ENCODE measurements around the gene ADAMTS4.

DNA sequence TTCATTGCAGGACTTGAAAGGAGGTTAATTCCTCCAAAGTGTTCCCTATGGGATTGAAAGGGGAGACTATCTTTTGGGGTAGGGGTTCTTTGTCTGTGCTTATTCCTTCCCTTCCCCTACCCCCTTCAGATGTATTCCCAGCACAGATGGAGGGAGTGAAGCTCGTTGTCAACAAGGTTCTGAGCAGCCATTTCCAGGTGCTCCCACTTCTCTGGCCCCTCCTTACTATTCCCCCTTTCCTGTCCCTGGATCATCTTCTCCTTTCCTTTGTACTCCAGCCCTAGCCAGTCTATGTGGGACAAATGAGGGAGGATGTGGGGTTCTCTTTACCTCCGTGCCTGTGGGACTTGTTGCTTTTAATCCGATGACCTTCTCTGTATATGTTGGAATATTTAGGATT, 27.9 kb upstream of the ADAMTS4 start:
- TF ChIP-seq, protein P1, sequence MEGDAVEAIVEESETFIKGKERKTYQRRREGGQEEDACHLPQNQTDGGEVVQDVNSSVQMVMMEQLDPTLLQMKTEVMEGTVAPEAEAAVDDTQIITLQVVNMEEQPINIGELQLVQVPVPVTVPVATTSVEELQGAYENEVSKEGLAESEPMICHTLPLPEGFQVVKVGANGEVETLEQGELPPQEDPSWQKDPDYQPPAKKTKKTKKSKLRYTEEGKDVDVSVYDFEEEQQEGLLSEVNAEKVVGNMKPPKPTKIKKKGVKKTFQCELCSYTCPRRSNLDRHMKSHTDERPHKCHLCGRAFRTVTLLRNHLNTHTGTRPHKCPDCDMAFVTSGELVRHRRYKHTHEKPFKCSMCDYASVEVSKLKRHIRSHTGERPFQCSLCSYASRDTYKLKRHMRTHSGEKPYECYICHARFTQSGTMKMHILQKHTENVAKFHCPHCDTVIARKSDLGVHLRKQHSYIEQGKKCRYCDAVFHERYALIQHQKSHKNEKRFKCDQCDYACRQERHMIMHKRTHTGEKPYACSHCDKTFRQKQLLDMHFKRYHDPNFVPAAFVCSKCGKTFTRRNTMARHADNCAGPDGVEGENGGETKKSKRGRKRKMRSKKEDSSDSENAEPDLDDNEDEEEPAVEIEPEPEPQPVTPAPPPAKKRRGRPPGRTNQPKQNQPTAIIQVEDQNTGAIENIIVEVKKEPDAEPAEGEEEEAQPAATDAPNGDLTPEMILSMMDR (IDR thresholded peaks at IDR 0.05) = no peak
- no peak for TF ChIP-seq ZFX (IDR thresholded peaks at IDR 0.05; ENCODE audit: borderline replicate concordance)

All from 22Rv1 (cell line).